HG02943 (cell line): ENCODE results near the gene RSAD2.
"Not testable (repeated sequence)": the region's sequence is repeated elsewhere in the genome, so short reads cannot be mapped to it uniquely, and the experiment has no call there.

Experiments
- ATAC-seq: cut with Tn5 transposase; IDR thresholded peaks from one replicate; pipeline ENCODE4 v1.9.1; 2021; ENCODE audit warnings: mild to moderate bottlenecking, low read depth, moderate library complexity; ENCODE audit not compliant: unreplicated experiment

RSAD2 gene

GRCh38 chr2:6896930-6897759 lies 19.6 kb downstream of the RSAD2 start:
- ATAC-seq: no peak

- not testable (repeated sequence) for ATAC-seq
These were observed 25.0 kb downstream of the RSAD2 start for GRCh38 chr2:6902581-6902980.

- ATAC-seq: no peak
These were observed 28.1 kb downstream of the RSAD2 start for GRCh38 chr2:6905668-6906067.

GRCh38 chr2:6906165-6906741 lies 28.7 kb downstream of the RSAD2 start:
- no peak for ATAC-seq

GRCh38 chr2:6908291-6908690 lies 30.7 kb downstream of the RSAD2 start:
- no peak for ATAC-seq

- ATAC-seq: peak; percentile 100
These were observed 32.1 kb downstream of the RSAD2 start for GRCh38 chr2:6909431-6910385.

- no peak for ATAC-seq
These were observed 34.1 kb downstream of the RSAD2 start for GRCh38 chr2:6911721-6912120.

- ATAC-seq: no peak
These were observed 36.0 kb downstream of the RSAD2 start for GRCh38 chr2:6913415-6914157.

GRCh38 chr2:6914828-6915227 lies 37.3 kb downstream of the RSAD2 start:
- no peak for ATAC-seq

- no peak for ATAC-seq
These were observed 37.8 kb downstream of the RSAD2 start for GRCh38 chr2:6915399-6915798.

GRCh38 chr2:6916224-6916623 lies 38.6 kb downstream of the RSAD2 start:
- no peak for ATAC-seq

- ATAC-seq: no peak
These were observed 39.1 kb downstream of the RSAD2 start for GRCh38 chr2:6916736-6917070.

- ATAC-seq: peak; percentile 81
These were observed 39.6 kb downstream of the RSAD2 start, which contains the start of gene RNF144A for GRCh38 chr2:6917071-6917760. TSS of gene RNF144A (plus strand) at chr2:6917412. CDS start at chr2:6996927, 79,515 bp downstream.

GRCh38 chr2:6917761-6918421 lies 40.3 kb downstream of the RSAD2 start:
- ATAC-seq: no peak

- ATAC-seq: no peak
These were observed 42.5 kb downstream of the RSAD2 start for GRCh38 chr2:6919901-6920742.

GRCh38 chr2:6920743-6921064 lies 43.1 kb downstream of the RSAD2 start:
- no peak for ATAC-seq

- no peak for ATAC-seq
These were observed 43.8 kb downstream of the RSAD2 start for GRCh38 chr2:6921321-6921922.

GRCh38 chr2:6922201-6922656 lies 44.7 kb downstream of the RSAD2 start:
- ATAC-seq: no peak
